Stimulated activated CD4-positive, alpha-beta T cell treated with anti-CD3 and anti-CD28 coated beads, Interleukin-15, amount 100 ng/mL, for 24 hours (primary cell): ENCODE data around the gene AQP1.

Experiments used
- DNase-seq: peaks from one replicate; pipeline ENCODE4 v3.0.0-alpha.2; 2020

AQP1 gene

GRCh38 chr7:30911561-30911969, at the start of gene AQP1:
Gene AQP1, plus strand, starts transcription at chr7:30911853. Its CDS starts 57 bp downstream, at chr7:30911910.
- DNase-seq, result no peak

GRCh38 chr7:30862995-30863705, 48.5 kb upstream of the AQP1 start:
- DNase-seq, result no peak

GRCh38 chr7:30863706-30864035, 48.0 kb upstream of the AQP1 start:
- no peak for DNase-seq

- DNase-seq, result no peak
Observed at GRCh38 chr7:30864101-30864500, 47.6 kb upstream of the AQP1 start.

- DNase-seq, result no peak
Observed at GRCh38 chr7:30865076-30865475, 46.6 kb upstream of the AQP1 start.

- DNase-seq, result no peak
Observed at GRCh38 chr7:30865821-30866220, 45.8 kb upstream of the AQP1 start.

- no peak for DNase-seq
Observed at GRCh38 chr7:30866939-30867338, 44.7 kb upstream of the AQP1 start.

GRCh38 chr7:30867483-30867882, 44.2 kb upstream of the AQP1 start:
- DNase-seq, result no peak

GRCh38 chr7:30869794-30870611, 41.6 kb upstream of the AQP1 start:
- DNase-seq, result no peak

GRCh38 chr7:30870821-30871518, 40.7 kb upstream of the AQP1 start:
- no peak for DNase-seq

GRCh38 chr7:30871655-30872054, 40.0 kb upstream of the AQP1 start:
- DNase-seq, result no peak

- DNase-seq, result no peak
Observed at GRCh38 chr7:30873207-30873606, 38.4 kb upstream of the AQP1 start.

- no peak for DNase-seq
Observed at GRCh38 chr7:30873656-30874055, 38.0 kb upstream of the AQP1 start.

- no peak for DNase-seq
Observed at GRCh38 chr7:30874656-30875302, 36.9 kb upstream of the AQP1 start.

- DNase-seq, result no peak
Observed at GRCh38 chr7:30877015-30877769, 34.5 kb upstream of the AQP1 start.

- no peak for DNase-seq
Observed at GRCh38 chr7:30877993-30878392, 33.7 kb upstream of the AQP1 start.

- DNase-seq, result no peak
Observed at GRCh38 chr7:30879139-30880124, 32.2 kb upstream of the AQP1 start.

- DNase-seq, result no peak
Observed at GRCh38 chr7:30880125-30880720, 31.4 kb upstream of the AQP1 start.

- no peak for DNase-seq
Observed at GRCh38 chr7:30880941-30881340, 30.7 kb upstream of the AQP1 start.

GRCh38 chr7:30881448-30881847, 30.2 kb upstream of the AQP1 start:
- no peak for DNase-seq

GRCh38 chr7:30884881-30885280, 26.8 kb upstream of the AQP1 start:
- no peak for DNase-seq
